HS-5 (cell line): ENCODE results near the gene PCDH9.
"Not testable (repeated sequence)": the region's sequence is repeated elsewhere in the genome, so short reads cannot be mapped to it uniquely, and the experiment has no call there.

ENCODE experiments used
- DNase-seq: peaks from one replicate; pipeline ENCODE4 v3.0.0-alpha.2; 2012; ENCODE audit warnings: low read depth

The PCDH9 gene

GRCh38 chr13:66655847-66656454 is 574.2 kb downstream of the PCDH9 start:
- no peak for DNase-seq

DNA sequence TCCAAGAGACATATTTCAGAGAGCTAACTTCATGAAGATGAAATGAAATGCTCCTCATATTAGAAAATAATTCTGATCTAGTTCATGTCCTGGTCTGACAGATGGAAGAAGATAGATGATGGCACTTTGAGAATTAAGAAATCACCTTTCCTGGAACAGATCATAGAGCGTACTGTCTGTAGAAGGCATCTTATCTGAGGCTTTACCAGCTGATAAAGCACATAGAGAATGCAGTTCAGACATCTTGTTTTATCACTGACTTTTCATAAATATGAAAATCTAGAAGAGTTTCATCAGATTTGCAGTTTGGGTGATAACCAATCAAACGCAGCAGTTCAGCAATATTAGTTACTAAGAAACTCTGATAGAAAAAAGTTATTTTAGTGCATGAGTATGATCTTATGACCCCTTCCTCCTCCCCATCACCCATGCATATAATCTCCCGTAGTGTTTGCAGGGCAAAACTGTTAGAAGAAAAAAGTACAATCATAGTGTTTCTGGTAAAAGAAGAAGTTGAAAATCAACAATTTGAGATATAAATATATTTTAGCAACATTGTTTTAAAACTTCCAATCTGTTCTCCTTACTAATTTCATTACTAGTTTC is 585.2 kb downstream of the PCDH9 start:
- no peak for DNase-seq

- no peak for DNase-seq
Measured at GRCh38 chr13:66640231-66640630, 589.9 kb downstream of the PCDH9 start.

- DNase-seq, result no peak
Measured at GRCh38 chr13:66639044-66639443, 591.1 kb downstream of the PCDH9 start.

- peak; percentile 43 for DNase-seq
Measured at GRCh38 chr13:66635526-66635925, 594.6 kb downstream of the PCDH9 start.

- DNase-seq, result no peak
Measured at GRCh38 chr13:66634384-66634783, 595.8 kb downstream of the PCDH9 start.

DNA sequence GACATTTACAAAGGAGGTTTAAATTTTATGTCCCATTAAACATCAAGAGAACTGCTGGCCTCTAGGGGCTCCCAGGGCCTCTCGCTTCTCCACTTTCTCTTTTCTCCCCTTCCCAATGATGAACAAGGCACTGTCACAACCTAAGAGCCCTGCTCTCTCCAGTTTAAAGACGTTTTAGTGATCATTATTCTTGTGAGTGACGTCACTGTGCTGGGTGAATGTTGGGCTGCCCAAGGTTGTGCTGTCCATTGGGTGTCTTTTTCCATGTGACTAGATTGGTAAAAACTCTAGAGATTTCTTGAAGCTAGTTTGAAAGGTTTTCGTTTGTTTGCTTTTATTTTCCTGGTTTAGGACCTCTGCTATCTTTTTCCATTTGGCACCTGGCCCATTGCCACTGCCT is 602.6 kb downstream of the PCDH9 start:
- DNase-seq, result no peak

DNA sequence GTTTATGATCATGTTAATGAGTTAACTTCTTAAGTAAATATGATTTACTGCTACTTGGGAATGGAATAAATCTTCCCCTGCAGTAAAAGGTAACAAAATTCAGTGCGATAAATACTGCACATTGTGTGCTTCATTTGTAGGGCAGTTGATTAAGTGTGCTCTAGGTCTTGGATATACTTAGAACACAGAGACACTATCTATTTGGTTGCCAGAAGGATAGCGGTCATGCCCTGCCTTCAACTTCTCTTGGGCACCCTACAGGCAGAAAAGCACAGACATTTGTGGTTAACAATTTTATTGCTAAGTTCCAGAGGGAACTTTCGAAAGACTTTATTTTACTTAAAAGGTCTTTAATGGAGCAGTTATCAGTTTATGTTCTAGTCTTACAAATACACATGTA is 605.8 kb downstream of the PCDH9 start:
- no peak for DNase-seq

DNA sequence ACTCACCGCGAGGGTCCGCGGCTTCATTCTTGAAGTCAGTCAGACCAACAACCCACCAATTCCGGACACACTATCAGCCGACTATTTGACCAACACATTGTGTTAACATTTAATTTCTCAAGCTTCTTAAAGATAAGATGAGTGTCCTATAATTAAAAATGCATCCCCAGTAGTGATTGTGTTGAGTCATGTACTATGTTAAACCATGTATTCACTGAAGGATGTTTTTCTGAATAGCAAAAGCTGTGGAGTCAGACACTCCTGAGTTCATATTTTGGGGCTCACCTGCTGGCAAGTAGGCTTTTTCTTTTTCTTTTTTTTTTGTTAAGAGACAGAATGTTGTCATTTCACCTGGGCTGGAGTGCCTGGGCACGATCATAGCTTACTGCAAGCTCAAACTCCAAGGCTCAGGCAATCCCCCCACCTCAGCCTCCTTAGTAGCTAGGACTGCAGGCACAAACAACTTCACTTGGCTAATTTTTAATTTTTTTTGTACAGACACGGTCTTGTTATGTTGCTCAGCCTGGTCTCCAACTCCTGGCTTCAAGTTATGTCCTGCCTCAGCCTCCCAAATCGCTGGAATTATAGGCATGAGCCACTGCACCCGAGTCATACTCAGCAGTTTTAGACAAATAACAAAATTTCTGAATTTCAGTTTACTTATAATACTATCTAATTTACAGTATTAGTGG is 606.9 kb downstream of the PCDH9 start:
- no peak for DNase-seq

DNA sequence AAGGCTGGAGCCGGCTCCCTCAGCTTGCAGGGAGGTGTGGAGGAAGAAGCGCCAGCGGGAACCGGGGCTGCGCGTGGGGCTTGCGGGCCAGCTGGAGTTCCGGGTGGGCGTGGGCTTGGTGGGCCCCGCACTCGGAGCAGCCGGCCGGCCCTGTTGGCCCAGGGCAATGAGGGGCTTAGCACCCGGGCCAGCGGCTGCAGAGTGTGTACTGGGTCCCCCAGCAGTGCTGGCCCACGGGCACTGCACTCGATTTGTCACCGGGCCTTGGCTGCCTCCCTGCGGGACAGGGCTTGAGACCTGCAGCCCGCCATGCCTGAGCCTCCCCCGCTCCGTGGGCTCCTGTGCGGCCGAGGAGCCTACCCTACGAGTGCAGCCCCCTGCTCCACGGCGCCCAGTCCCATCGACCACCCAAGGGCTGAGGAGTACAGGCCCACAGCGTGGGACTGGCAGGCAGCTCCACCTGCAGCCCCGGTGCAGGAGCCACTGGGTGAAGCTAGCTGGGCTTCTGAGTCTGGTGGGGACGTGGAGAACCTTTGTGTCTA is 608.2 kb downstream of the PCDH9 start:
- not testable (repeated sequence) for DNase-seq

GRCh38 chr13:66618702-66619101 is 611.4 kb downstream of the PCDH9 start:
- DNase-seq, result no peak

GRCh38 chr13:66617786-66618185 is 612.4 kb downstream of the PCDH9 start:
- no peak for DNase-seq

DNA sequence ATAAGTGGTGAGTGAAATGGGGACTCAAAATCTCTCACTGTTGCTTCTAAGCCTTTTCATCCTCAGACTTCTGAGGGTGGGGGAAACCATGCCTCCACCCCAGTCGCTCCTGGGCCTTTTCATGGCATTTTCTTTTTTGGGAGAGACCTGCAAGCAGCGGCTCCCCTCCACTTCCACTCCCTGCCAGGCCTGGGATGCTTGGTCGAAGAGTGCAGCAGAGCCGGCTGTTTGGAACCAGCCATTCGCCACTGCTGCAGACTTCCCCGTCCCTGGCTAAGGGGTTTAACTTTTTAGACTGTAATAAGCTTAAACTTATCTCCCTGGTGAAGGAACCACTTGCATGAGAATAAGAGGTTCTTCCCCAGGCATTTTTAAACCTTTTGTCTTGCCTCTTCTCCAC is 617.2 kb downstream of the PCDH9 start:
- DNase-seq, result no peak

- DNase-seq, result no peak
Measured at GRCh38 chr13:66586489-66586888, 643.6 kb downstream of the PCDH9 start.

- no peak for DNase-seq
Measured at GRCh38 chr13:66585669-66586203, 644.4 kb downstream of the PCDH9 start.

GRCh38 chr13:66581675-66582074 is 648.5 kb downstream of the PCDH9 start:
- DNase-seq, result no peak

GRCh38 chr13:66578305-66578704 is 651.8 kb downstream of the PCDH9 start:
- DNase-seq, result no peak

- DNase-seq, result no peak
Measured at GRCh38 chr13:66577358-66577757, 652.8 kb downstream of the PCDH9 start.

DNA sequence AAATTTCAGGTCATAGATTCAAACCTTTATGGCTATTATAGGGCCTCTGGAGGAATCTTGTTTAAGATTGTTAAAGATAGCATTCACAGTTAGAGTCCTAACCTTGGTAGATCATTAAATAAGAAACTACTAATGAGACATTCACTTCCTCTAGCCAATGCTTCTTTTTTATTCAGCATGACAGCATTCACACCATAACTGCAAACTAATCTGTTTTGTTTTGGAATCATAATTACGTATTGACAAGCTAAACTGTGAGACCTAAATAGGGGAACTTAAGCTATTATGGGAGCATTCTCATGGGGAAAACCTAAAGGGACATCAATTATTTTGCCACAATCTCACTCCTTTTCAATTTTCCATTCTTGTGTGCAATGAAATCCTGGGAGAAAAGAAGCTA is 653.8 kb downstream of the PCDH9 start:
- no peak for DNase-seq

- no peak for DNase-seq
Measured at GRCh38 chr13:66574606-66575005, 655.5 kb downstream of the PCDH9 start.

- DNase-seq, result no peak
Measured at GRCh38 chr13:66567899-66568612, 662.1 kb downstream of the PCDH9 start.

DNA sequence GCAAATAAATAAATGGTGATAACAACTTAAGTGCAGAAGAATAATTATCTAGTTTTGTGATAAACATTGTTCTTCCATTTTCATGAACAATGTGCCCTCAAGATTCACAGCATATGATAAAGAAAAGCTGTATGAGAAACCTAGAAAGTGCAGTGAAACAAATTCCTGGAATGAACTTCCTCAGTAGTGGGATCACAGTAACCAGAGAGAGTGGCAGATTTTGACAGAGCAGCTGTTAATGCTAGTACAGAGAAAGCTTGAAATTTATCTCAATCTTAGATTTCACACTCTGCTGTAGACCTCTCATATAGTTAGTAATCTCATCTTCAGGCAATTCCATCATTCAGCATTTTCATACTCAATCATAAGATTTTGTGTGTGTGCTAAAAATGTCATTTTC is 664.9 kb downstream of the PCDH9 start:
- no peak for DNase-seq
